Gastrocnemius medialis (tissue), 4 donors: Measurements from ENCODE around the gene FAM177A1. TPM values are rescaled to one million over a fixed set of nuclear protein-coding genes. Genes with fewer than 3 reads are reported as not detected.
"Not testable (repeated sequence)": the region's sequence is repeated elsewhere in the genome, so short reads cannot be mapped to it uniquely, and the experiment has no call there.

Source experiments
- ATAC-seq, 2 donors: fragments of 150-250 bp; one replicate each; pipeline ENCODE4 v1.9.1; 2016
- DNase-seq, 2 donors: peaks; one replicate each; pipeline ENCODE4 v3.0.0-alpha.2; 2019
- H3K27ac ChIP-seq, 4 donors: fragments of 200-600 bp; sonication (generic); 1 replicate in 1 of 4; 2 replicates in 3 of 4; pipeline ENCODE4 v1.5.1; 2016 to 2018; ENCODE audit warnings: mild to moderate bottlenecking in 2 of 4, moderate library complexity in 1 of 4
- H3K27me3 ChIP-seq, 3 donors: fragments of 200-600 bp; sonication (generic) in 2 of 3; 1 replicate in 1 of 3; 2 replicates in 2 of 3; pipeline versions ENCODE4 v1.5.1 to v1.6.0; 2016 to 2019; ENCODE audit warnings: mild to moderate bottlenecking in 1 of 3, moderate library complexity in 1 of 3
- H3K36me3 ChIP-seq, 2 donors: fragments of 200-600 bp; sonication (generic) in 1 of 2; one replicate each; pipeline ENCODE4 v1.5.1; 2017 to 2018
- H3K4me1 ChIP-seq, 2 donors: fragments of 200-600 bp; sonication (generic) in 1 of 2; one replicate each; pipeline ENCODE4 v1.5.1; 2016 to 2017; ENCODE audit warnings: mild to moderate bottlenecking in 2 of 2
- H3K4me3 ChIP-seq, 4 donors: fragments of 200-600 bp; sonication (generic) in 3 of 4; 1 replicate in 1 of 4; 2 replicates in 3 of 4; pipeline ENCODE4 v1.5.1; 2016 to 2019; ENCODE audit warnings: mild to moderate bottlenecking in 2 of 4
- H3K9me3 ChIP-seq, 3 donors: fragments of 200-600 bp; sonication (generic) in 2 of 3; 1 replicate in 1 of 3; 2 replicates in 2 of 3; pipeline ENCODE4 v1.5.1; 2016 to 2019
- CTCF ChIP-seq, 5 experiments: fragments of 450-650 bp in 3 of 5; fragments of 200-600 bp in 2 of 5; sonication (generic) in 2 of 5; IDR thresholded peaks in 4 of 5; conservative IDR thresholded peaks in 1 of 5; 1 replicate in 4 of 5; 2 replicates in 1 of 5; pipeline ENCODE4 v1.5.1; 2016 to 2019; ENCODE audit warnings: antibody characterized with exemption in 5 of 5, mild to moderate bottlenecking in 3 of 5, moderate library complexity in 3 of 5
- POLR2A ChIP-seq, 2 donors: fragments of 450-650 bp; IDR thresholded peaks; one replicate each; pipeline ENCODE4 v1.6.1; 2017; ENCODE audit warnings: antibody characterized with exemption in 2 of 2, mild to moderate bottlenecking in 2 of 2, moderate library complexity in 2 of 2
- in situ Hi-C, 4 donors: fragments of 200-750 bp; cut with MboI; loops; one replicate each; pipeline versions ENCODE4 v1.15.0 to v1.8.0; 2017; ENCODE audit warnings: low sequenced_read_pairs in 4 of 4
- intact Hi-C: fragments of 100-400 bp; cut with DNase I; formaldehyde crosslinking; loops from one replicate; pipeline ENCODE4 v1.15.1; 2023; ENCODE audit warnings: low total_unique reads
- total RNA-seq, 4 donors: library from RNA; depleted of rRNA; stranded (reverse); fragments of >200 nt; gene quantifications; one replicate each; pipeline versions ENCODE4 v1.1.0 to v1.2.3, GENCODE V29; 2016

The FAM177A1 gene
- total RNA-seq, 4 donors from 2014 or later = 13.5 to 35.8 (median 21.8) TPM

DNA sequence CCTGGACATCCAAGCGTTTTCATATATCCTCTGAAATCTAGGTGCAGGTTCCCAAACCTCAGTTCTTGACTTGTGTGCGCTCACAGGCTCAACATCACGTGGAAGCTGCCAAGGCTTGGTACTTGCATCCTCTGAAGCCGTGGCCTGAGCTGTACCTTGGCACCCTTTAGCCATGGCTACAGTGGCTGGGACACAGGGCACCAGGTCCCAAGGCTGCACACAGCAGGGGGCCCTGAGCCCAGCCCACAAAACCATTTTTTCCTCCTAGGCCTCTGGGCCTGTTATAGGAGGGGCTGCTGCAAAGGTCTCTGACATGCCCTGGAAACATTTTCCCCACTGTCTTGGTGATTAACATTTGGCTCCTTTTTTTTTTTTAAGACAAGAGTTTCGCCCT, 11.6 kb upstream of the FAM177A1 start:
- peaks cover 0 to 32% of the 10 kb centered on the region in 2 donors for H3K36me3 ChIP-seq
- in situ Hi-C loops = loop anchor here in 1 of 4 donors (25.0 kb wide), 1 partner anchor 378 kb away; the partner anchor contains the start of gene NFKBIA

GRCh38 chr14:35034944-35035554, 11.0 kb upstream of the FAM177A1 start:
- ATAC-seq, H3K4me3 ChIP-seq, DNase-seq, H3K4me1 ChIP-seq, H3K27ac ChIP-seq, H3K9me3 ChIP-seq, intact Hi-C loops, H3K27me3 ChIP-seq: not testable (repeated sequence)
- in situ Hi-C loops = loop anchor here in 1 of 4 donors (25.0 kb wide), 1 partner anchor 377 kb away; the partner anchor contains the start of gene NFKBIA
- H3K36me3 ChIP-seq = peaks cover 0 to 27% of the 10 kb centered on the region in 2 donors

More for the DNA sequence above, 11.6 kb upstream of the FAM177A1 start:
- intact Hi-C loops = no loop called here
- no peak for ATAC-seq
- Histone ChIP-seq H3K9me3 (no peaks in the 10 kb centered on the region), H3K27me3 (no peaks in the 10 kb centered on the region), H3K4me3 (no peak overlapping the region), H3K27ac (no peak overlapping the region), H3K4me1 (no peaks in the 10 kb centered on the region)
- TF ChIP-seq POLR2A (IDR thresholded peaks at IDR 0.05) (no peak), CTCF (IDR thresholded peaks at IDR 0.05 in 4 of 5, conservative IDR thresholded peaks at IDR 0.05 in 1 of 5) (no peak)
- no peak for DNase-seq

- H3K27me3 ChIP-seq, H3K9me3 ChIP-seq, intact Hi-C loops, DNase-seq, H3K36me3 ChIP-seq, H3K4me1 ChIP-seq, H3K4me3 ChIP-seq, ATAC-seq, H3K27ac ChIP-seq: not testable (repeated sequence)
- in situ Hi-C loops = loop anchor here in 1 of 4 donors (25.0 kb wide), 1 partner anchor 374 kb away; the partner anchor contains the start of gene NFKBIA
Measured at GRCh38 chr14:35038312-35038711, 7.8 kb upstream of the FAM177A1 start.

- intact Hi-C loops (loop anchor here (10.0 kb wide), 1 partner anchor 762 kb away; the partner anchor contains the start of gene RALGAPA1), in situ Hi-C loops (loop anchor here in 1 of 4 donors (25.0 kb wide), 1 partner anchor 370 kb away; the partner anchor contains the start of gene NFKBIA)
- Histone ChIP-seq H3K27me3 (no peaks in the 10 kb centered on the region), H3K4me1 (peaks cover 9 to 15% of the 10 kb centered on the region in 2 donors), H3K36me3 (no peaks in the 10 kb centered on the region), H3K9me3 (no peaks in the 10 kb centered on the region), H3K27ac (no peak overlapping the region), H3K4me3 (no peak overlapping the region)
- ATAC-seq = no peak
- TF ChIP-seq POLR2A (IDR thresholded peaks at IDR 0.05) = no peak
- no peak for TF ChIP-seq CTCF (IDR thresholded peaks at IDR 0.05 in 4 of 5, conservative IDR thresholded peaks at IDR 0.05 in 1 of 5)
- DNase-seq = no peak
Measured at GRCh38 chr14:35042632-35043031, 3.4 kb upstream of the FAM177A1 start.

DNA sequence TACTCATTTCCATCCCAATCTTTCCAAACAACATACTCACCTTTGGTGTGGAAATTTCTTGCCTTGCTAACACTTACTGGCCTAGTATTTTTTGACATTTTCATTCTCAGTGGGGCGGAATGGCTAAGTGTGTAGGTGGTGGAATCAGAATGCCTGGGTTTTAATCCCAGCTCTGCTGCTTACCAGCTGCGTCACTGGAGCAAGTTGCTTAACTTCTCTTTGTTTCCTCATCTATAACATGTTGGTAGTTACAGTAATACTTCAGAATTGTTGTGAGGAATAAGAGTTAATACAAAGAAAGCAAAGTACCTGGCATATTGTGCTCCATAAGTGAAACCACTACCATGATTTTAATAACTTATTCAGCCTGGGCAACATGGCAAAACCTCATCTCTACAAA, 3.0 kb upstream of the FAM177A1 start:
- TF ChIP-seq CTCF (IDR thresholded peaks at IDR 0.05 in 4 of 5, conservative IDR thresholded peaks at IDR 0.05 in 1 of 5) = no peak
- Histone ChIP-seq H3K9me3 (no peaks in the 10 kb centered on the region), H3K27me3 (no peaks in the 10 kb centered on the region), H3K36me3 (no peaks in the 10 kb centered on the region), H3K4me3 (no peak overlapping the region), H3K4me1 (peaks cover 13 to 20% of the 10 kb centered on the region in 2 donors), H3K27ac (no peak overlapping the region)
- DNase-seq (no peak), ATAC-seq (no peak)
- in situ Hi-C loops (loop anchor here in 1 of 4 donors (25.0 kb wide), 1 partner anchor 369 kb away; the partner anchor contains the start of gene NFKBIA), intact Hi-C loops (loop anchor here (10.0 kb wide), 1 partner anchor 762 kb away; the partner anchor contains the start of gene RALGAPA1)
